ENCODE measurements around the gene WBP4. TPM values are rescaled to one million over a fixed set of nuclear protein-coding genes. Genes with fewer than 3 reads are reported as not detected.

Gene WBP4
- total and polyA plus RNA-seq, 9 of the 15 experiments (the other 6 are each of a cell fraction or from before 2014, with no cell fraction given), result 5.5 to 12.2 (median 7.9) TPM

GRCh38 chr13:41060082-41060723 lies 1.1 kb upstream of the WBP4 start (continued):
- TF ChIP-seq CEBPG (CRISPR knock-in tag; IDR thresholded peaks at IDR 0.05) (0 out of 2 replicates have a peak, but pooled peaks have one; percentile 29), CEBPG (tag; conservative IDR thresholded peaks at IDR 0.05 in 1 of 2, IDR thresholded peaks at IDR 0.05 in 1 of 2) (no peak; a peak in 1 of 4 replicates), ZNF197 (CRISPR knock-in tag; IDR thresholded peaks at IDR 0.05; ENCODE audit: low read depth) (no peak), CLOCK (CRISPR knock-in tag; IDR thresholded peaks at IDR 0.05; ENCODE audit: borderline replicate concordance) (no peak), ZNF398 (CRISPR knock-in tag; IDR thresholded peaks at IDR 0.05) (no peak), ERF (CRISPR knock-in tag; IDR thresholded peaks at IDR 0.05) (no peak), BRCA1 (IDR thresholded peaks at IDR 0.05) (no peak), BRCA1 (CRISPR knock-in tag; IDR thresholded peaks at IDR 0.05) (no peak), ZNF57 (CRISPR knock-in tag; IDR thresholded peaks at IDR 0.05) (no peak), PKNOX1 (IDR thresholded peaks at IDR 0.05) (peak; percentile 27; the same call in 1 of the 2 replicates), EZH2 (IDR thresholded peaks at IDR 0.05; ENCODE audit: borderline replicate concordance, low read depth, low read length) (no peak), NCOA6 (IDR thresholded peaks at IDR 0.05) (no peak), ZNF41 (CRISPR knock-in tag; conservative IDR thresholded peaks at IDR 0.05) (no peak), TAF15 (IDR thresholded peaks at IDR 0.05; ENCODE audit: low read depth, low read length) (no peak), NR2C1 (IDR thresholded peaks at IDR 0.05) (no peak), NR2C1 (tag; IDR thresholded peaks at IDR 0.05) (no peak), ZNF224 (CRISPR knock-in tag; IDR thresholded peaks at IDR 0.05) (no peak), ZNF695 (CRISPR knock-in tag; IDR thresholded peaks at IDR 0.05) (no peak), E2F5 (CRISPR knock-in tag; IDR thresholded peaks at IDR 0.05) (no peak), KDM5B (IDR thresholded peaks at IDR 0.05; ENCODE audit: insufficient replicate concordance, low read depth, low read length) (peak; percentile 65), ZBTB8A (IDR thresholded peaks at IDR 0.05; ENCODE audit: partially characterized antibody) (no peak), ZKSCAN3 (CRISPR knock-in tag; IDR thresholded peaks at IDR 0.05) (no peak), HDGF (IDR thresholded peaks at IDR 0.05) (no peak), MCM5 (IDR thresholded peaks at IDR 0.05; ENCODE audit: low read depth) (no peak), SREBF2 (CRISPR knock-in tag; IDR thresholded peaks at IDR 0.05) (no peak)

Measured in K562 (cell line).